MV-4-11 (cell line): ENCODE results near the gene PCSK2.

Experiments
- DNase-seq: peaks from one replicate; lab custom pipeline; 2025; lab: John Stamatoyannopoulos, UW

Gene PCSK2

DNA sequence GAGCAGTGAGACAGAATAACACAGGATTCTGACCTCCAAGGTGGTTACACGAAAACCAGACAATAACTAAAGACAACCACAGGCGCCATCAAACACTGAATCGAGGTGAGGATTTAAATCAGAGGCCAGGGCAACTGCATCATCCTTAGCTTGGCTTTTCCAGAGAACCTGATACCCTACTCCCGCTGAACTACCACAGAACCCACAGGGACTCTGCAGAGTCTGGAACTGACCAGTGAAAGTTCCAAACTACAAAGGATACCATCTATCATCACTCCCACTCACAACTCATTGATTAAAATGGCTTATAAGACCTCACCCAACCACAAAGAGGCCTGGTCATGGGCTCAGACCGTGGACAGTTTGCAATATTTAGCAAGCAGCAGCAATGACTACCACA, 219.3 kb downstream of the PCSK2 start:
- no peak for DNase-seq

DNA sequence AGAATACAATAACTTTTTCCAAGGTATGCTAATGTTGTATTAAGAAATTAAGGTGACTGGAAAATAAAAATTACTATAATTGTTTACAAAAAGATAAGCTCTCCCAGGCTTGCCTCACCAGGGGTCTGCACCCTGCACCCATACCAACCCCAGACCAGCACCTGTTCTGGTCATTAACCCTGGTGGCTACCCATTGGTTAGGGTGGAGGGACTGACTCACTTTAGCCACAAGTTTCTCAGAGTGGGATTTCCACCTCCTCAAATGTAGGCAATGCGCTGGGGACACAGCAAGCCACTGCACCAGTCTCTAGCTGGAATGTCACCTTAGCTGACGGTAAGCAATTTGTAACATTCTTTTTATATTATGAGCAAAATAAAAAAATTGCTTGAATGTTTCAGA, 221.2 kb downstream of the PCSK2 start:
- DNase-seq: no peak

DNA sequence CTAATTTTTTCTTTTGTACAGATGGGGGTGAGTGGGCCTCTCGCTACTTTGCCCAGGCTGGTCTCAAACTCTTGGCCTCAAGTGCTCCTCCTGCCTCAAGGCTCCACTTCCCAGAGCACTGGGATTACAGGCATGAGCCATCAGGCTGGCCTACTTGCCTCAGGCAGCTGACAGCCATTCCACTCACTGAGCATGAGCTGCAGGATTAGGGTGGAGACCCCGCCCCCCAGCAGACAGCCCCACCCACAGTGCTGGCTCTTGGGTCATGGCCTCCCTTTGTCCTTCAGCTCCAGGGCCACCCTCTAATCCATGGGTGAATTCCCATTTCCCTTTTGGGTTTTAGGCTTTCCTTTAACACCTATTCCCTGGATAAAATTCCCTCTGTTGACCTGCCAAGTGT, 222.2 kb downstream of the PCSK2 start:
- no peak for DNase-seq

DNA sequence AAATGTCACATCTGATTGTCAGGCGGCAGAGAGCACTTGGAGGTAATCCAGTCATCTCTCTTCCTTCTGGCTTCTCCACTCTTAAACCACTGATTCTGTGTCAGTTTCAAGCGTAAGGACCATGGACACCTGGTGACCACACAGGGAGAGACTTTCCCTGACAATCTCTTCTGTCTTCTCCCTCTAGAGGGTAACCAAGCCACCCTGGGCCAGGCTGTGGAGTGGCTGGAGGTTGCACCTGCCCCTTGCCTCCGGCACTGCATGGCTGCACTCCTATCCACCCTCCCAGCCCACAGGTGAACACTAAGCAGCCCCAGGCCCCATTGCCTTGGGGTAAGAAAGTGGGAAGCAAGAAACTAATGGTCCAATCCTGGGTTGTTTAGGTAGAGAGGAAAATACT, 225.6 kb downstream of the PCSK2 start:
- DNase-seq: no peak

DNA sequence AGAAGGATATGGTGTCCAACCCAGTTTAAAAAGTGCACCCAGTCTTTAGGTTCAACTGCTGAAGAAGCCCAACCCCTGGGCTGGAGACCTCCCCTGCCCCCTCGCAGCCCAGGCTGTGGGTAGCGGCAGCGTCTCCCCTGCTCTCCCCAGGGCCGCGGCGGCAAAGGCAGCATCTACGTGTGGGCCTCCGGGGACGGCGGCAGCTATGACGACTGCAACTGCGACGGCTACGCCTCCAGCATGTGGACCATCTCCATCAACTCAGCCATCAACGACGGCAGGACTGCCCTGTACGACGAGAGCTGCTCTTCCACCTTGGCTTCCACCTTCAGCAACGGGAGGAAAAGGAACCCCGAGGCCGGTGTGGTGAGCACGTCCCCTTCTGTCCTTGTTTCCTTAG, 226.8 kb downstream of the PCSK2 start:
- no peak for DNase-seq

DNA sequence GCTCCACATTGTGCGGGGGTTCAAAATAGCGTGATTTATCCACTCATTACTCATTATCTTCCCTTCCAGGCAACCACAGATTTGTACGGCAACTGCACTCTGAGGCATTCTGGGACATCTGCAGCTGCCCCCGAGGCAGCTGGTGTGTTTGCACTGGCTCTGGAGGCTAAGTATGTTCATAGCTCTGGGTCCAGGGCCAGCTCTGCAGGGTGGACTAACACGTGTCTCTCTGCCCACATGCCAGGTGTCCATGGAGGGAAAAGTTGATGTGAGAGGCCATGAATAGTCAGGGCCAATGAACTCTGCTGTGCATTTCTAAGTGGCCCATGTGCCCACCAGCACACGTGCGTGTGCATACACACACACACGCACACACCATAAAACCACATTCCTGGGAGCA, 229.4 kb downstream of the PCSK2 start:
- no peak for DNase-seq

DNA sequence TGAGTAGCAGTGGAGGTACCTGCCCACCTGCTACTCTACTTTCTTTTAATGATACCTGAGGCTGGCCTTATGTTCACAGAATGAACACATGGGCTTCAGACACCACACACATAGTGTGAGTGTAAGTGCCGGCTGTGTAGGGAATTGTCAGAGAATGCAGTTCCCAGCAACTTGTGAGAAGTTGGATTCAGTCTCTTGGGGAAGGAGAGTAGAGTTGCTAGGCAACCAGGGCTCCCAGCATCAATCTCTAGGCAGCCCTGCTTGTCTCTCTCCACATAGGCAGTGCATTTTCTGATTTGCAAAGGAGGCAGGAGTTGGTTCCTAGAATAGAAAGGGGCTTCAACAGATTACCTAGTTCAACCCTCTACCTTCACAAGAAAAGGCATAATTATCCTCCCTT, 230.2 kb downstream of the PCSK2 start:
- no peak for DNase-seq

DNA sequence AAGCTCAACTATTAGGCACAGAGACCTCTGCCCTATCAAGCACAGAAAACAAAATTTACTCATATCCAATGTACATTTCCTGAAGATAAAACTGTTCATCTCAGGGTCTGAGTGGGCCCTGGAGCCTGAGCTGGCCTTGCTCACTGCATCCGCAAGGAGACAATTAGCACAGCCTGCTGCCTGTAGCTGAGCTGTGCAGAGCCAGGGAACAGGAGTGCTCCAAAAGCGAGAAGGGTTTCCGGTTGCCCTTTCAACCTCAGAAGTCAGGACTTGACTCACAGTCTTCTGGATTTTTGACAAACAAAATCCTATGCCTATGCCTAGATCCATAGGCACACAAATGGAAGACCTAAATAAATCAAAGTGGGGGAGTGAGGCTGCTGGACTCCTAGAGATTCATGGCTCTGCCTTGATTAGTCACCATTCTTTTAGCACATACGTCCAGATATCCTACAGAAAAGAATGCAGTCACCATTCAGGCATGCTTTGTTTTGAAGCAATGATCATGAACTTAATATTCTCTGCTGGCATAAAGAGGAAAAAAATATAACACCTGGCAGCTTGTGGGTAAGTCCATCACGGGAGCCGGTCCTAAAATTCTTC, 230.8 kb downstream of the PCSK2 start:
- no peak for DNase-seq

DNA sequence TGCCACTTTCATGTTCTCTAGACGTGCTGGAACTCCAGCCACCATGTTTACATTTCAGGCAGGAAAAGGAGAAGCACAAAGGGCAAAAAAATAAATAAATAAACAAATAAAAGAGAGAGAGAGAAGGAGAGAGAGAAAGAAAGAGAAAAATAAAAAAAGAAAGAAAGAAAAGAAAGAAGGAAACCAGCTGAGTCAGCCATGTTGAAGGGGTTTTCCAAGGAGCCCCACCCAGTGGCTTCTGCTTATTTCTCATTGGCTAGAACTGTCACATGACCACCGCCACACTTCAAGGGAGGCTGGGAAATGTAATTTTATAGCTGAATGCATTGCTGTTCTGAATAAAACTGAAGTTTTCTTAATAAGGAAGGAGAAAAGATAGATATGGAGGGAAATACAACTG, 233.3 kb downstream of the PCSK2 start:
- DNase-seq: no peak

DNA sequence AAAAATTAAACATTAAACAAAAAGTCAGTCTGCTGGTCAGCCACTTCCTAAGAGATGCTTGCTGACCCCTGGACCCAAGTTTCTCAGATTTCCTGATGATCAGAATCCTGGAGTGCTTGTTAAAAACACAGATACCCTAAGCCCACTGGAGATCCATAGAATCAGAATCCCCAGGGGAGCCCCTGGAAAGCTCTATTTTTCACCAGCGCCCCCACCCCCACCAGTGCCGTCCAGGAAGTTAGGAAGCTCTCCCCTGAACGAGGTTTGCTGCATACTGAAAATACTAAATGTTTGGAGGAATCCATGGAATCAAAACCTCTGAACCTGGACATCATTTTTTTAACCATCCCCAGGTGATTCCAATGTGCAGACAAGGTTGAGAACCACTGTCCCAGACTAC, 235.1 kb downstream of the PCSK2 start:
- no peak for DNase-seq

DNA sequence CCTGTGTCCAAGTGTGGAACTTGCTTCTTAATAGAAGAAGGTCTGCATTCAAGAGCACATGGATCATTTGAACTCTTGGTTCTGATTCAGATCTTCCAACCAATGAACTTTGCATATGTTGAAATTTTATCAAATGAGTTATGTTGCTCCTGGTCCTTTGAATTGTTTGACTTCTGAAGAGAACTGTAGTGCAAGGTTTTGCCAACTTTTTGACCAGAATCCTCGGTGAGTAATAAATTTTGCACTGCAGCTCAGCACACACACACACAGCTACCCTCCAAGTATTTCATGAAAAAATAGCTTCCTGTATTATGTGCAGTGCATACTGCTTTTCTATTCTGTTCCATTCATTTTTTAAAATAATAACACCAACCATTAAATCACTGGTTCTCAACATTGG, 236.9 kb downstream of the PCSK2 start:
- no peak for DNase-seq

DNA sequence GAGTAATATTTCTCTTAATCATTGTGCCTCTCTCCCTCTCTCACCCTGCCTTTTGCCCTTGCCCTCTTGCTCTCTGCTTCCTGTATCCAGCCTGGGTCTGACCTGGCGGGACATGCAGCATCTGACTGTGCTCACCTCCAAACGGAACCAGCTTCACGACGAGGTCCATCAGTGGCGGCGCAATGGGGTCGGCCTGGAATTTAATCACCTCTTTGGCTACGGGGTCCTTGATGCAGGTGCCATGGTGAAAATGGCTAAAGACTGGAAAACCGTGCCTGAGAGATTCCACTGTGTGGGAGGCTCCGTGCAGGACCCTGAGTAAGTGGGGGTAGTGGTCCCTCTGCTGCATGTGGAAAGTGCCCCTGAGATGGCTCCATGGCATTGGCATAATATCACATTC, 238.4 kb downstream of the PCSK2 start:
- DNase-seq: no peak

DNA sequence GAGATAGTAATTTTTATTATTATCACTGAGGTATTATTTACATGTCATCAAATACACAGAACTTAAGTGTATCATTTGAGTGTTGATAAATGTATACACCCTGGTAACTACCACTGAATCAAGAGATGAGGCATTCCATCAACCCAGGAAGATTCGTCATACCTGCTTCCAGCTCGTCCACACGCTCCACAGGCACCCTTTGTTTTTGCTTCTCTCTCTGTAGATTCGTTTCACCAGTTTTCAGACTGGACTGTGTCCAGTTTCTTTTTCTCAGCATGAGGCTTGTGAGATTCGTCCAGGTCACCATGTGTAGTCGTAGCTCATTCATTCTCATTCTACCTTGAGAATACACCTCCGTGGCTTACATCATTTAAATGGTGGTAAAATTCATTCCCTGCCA, 239.8 kb downstream of the PCSK2 start:
- DNase-seq: no peak

DNA sequence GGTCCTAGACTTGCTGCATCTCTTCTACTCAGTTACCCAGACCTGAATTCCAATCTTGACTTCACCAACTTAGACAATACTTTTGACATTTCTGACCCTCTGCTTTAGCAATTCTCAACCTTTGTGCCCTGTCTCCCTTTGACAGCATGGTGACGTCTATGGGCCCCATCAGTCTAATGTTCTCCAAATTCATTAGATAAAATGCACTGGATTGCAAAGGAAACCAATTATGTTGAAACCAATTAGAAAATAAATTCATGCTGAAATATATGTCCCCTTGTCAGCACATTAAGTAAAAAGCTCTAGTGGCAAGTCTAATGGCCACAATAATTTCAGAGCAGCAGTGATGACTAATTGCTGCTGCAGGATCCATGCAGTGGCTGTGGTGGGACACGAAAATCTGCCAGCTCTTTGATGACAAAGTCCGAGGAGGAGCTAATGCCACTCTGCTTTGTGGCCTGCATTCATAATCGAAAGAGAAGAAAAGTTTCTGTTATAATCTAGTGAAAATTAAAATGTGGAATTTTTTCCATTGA, 240.3 kb downstream of the PCSK2 start:
- no peak for DNase-seq

DNA sequence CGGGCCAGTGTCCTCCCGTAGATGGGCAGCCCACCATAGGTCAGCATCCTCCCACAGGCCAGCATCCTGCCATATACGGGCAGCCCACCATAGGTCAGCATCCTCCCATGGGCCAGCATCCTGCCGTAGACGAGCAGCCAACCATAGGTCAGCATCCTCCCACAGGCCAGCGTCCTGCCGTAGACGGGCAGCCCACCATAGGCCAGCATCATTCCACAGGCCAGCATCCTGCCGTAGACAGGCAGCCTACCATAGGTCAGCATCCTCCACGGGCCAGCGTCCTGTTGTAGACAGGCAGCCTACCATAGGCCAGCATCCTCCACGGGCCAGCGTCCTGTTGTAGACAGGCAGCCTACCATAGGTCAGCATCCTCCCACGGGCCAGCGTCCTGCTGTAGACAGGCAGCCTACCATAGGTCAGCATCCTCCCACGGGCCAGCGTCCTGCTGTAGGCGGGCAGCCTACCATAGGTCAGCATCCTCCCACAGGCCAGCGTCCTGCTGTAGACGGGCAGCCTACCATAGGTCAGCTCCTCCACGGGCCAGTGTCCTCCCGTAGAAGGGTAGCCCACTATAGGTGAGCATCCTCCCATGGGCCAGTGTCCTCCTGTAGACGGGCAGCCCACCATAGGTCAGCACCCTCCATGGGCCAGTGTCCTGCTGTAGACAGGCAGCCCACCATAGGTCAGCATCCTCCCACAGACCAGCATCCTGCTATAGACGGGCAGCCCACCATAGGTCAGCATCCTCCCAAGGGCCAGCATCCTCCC, 241.4 kb downstream of the PCSK2 start:
- no peak for DNase-seq

DNA sequence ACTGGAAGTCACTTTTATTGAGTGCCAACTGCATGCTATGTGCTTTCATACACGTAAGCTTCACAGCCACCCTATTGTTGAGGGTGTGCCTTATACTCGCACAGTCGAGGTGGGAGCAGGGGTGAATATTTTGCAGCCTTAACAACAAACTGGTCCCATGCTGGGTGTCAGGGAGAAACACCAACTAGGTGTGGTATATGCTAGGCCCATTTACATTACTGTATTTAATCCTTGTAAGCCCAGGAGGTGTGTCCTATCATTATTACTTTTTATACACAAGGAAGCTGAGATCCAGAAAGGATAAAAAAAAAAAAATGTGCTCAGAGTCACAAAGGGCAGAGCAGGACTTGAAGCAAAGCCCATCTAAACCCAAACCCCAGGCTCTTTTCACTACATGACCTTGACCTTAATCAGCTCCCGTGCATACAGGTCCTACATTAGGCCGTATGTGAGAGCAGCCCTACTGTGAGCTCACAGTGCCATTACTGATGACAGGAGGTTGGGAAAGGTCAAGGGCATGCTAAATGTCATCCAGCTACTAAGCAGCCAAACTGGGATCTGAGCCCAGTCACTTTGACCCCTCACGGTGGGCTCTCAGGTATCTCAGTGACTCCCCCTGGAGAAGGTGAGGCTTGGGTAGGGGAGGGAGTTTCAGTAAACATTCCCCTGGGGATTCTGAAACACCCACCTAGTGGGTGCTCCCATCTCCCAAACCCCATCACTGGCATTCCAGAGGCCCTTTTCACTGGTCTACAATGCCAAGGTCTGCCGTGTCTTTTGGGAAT, 242.6 kb downstream of the PCSK2 start:
- DNase-seq: no peak

DNA sequence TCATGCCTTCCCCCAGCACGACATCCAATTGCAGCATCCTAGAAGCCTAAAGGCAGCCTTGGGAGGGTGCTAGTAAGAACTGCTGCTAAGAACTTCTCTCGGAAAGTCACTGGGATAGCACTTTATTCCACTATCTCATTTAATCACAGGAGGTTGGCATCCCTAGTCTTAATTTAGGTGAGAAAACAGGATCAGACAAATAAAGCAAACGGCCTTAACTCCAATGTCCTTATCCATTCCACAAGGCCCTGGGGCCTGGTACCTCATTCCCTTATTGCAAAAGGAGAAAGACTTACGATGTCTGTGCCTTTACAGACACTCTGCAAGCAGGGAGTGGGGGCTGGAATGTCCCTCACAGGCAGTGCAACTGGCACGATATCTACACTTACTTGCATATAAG, 243.7 kb downstream of the PCSK2 start:
- no peak for DNase-seq

DNA sequence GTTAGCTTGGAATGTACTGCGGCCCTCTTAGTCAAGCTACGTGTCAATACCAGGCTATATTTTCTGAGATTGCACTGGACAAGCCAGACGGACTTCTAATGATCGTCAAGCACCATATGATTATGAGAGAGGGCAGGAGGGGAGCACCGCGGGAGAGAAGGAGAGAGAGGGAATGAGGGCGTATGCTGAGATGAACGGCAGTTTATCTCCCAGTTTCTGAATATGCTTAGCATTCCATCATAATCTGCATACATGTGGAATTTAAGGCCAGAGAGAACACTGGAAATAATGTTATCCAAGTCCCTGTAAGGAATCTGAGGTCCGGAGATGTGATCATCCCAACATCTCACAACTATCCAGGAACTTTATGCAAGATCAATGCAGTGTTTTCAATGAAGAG, 244.1 kb downstream of the PCSK2 start:
- no peak for DNase-seq

DNA sequence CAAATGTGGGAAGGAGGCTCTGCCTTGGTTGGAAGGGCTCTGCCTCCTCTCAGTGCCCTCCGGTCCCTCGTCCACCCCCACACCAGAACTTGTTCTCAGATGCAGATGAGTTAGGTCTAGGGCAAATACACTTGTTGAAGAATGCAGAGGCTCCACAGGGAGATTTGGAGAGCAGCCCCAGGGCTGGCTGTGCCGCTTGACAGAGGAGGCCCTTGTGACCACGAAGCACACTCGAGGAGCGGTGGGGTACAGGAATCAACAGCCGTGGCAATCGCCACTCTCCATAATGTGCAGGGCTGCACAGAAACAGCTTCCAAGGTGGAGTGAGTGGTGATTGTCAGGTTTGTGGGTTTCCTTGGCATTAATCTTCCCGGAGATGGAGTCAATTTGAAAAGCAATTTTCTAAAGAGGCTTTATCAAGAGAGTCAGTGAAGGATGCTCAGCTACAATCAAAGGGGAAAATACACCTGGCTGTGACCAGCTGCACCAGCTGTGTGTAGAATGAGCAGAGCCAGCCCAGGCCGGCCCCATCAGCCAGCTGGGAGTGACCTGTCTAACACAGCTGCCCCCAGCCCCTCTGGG, 244.9 kb downstream of the PCSK2 start:
- DNase-seq: no peak

DNA sequence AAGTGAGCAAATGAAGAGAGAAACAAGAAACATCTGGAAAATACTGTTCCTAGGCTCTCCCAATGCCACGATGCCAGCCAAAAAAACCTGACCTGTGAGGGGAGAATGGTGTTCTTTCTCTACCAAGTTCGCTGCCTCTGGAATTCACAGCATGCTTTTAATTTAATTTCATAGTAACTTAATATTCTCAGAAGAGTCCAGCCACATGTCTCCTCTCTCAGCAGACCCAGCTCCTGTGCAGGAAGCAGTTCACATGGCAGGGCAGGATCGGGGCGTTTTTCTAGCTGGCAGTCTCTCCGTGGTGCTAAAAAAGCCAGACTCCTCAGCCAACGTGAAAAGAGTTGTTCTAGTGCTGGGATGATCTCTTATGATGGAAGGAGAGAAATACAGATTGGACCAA, 246.8 kb downstream of the PCSK2 start:
- no peak for DNase-seq

DNA sequence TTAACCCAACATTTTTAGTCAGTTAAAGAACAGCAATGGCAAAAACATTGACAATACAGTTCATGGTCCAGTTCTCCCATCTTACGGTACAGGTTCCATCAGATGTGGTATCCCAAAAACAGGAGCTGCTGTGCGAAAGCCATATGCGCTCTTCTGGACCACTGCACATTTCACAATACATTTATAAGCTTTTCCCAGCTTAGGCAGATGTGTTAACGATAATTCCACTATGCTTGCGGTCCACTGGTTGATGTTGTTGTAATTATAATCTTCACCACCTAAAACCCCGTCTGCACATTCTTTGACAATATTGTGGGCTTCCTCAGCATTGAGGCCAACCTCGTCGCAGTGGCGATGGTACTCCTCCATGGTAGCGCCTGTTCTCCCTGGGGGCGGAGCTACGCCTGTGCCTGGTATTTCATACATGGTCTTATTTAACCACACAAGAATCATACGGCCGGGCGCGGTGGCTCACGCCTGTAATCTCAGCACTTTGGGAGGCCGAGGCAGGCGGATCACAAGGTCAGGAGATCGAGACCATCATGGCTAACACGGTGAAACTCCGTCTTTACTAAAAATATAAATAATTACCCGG, 252.3 kb downstream of the PCSK2 start:
- DNase-seq: no peak

DNA sequence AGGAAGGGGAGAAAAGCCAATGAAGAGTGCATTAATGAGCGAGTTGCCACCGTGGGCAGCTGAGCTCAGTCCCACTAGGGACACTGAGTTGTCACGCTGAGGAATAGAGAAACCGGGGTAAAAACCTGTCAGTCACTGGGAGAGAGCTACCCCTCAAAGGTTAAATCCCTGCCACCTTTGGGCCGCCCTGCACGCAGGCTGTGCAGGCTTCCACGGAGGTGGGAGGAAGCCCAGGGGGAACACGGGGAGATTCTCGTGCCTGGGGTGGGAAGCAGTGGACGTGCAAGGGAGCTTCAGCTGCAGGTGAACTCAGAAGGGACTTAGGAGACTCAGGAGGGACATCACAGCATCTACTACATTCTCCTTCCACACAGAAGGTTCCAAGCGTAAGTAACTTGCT, 253.9 kb downstream of the PCSK2 start:
- DNase-seq: no peak
